HL-60/S4 treated with retinoic acid at 250 ng/mL for 4 days and 3 days (cell line): Measurements from ENCODE around the gene CREB3.

ENCODE experiments used
- in situ Hi-C: fragments of 300-500 bp; cut with MboI; formaldehyde crosslinking; loops from 2 replicates; pipeline ENCODE4 v1.7.0; 2022; ENCODE audit warnings: low sequenced_read_pairs

CREB3 gene

GRCh38 chr9:35743880-35744518 lies 11.5 kb downstream of the CREB3 start:
- in situ Hi-C loops: no loop called here

GRCh38 chr9:35745569-35745968 lies 13.1 kb downstream of the CREB3 start:
- in situ Hi-C loops: no loop called here

GRCh38 chr9:35746583-35746982 lies 14.1 kb downstream of the CREB3 start:
- in situ Hi-C loops: no loop called here

GRCh38 chr9:35748242-35748857 lies 15.9 kb downstream of the CREB3 start:
- in situ Hi-C loops: no loop called here

DNA sequence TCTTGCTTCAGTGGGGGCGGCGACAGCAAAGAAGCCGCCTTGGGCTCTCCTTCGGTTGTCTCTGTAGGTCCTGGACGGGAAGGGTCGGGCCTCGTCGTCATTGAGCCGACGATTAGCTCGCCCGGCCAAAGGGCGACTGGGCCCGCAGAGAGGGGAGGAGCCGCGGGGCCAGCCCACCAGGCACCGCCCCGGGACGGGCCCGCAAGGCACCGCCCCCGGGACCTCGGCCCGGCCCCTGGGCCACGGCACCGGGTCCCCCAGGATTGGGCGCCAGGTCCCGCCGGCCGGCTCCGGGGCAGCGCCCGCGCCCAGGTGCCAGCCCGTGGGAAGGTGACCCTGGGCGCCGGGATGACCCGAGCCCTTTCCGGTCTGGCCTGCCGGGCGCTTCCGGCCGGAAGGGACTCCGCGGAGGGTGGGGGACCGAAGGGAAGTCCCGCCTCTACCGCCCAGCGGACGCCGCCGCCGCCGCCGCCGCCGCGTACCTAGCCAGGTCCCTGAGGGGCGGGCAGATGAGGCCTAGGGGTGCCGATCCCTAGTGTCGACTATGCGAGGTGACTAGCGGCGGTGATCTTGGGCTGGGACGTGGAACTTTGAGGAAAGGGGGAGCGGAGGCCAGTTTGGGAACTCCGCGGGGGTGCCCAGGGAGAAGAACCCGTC lies 16.5 kb downstream of the CREB3 start, which contains the start of the genes GBA2 and RGP1:
TSS of gene GBA2 (minus strand) at position 371 of the 657 bp plus-strand sequence. CDS start 524 bp downstream, outside the sequence.
TSS of gene RGP1 (plus strand) at position 430 of the 657 bp plus-strand sequence. CDS start 469 bp downstream, outside the sequence.
- in situ Hi-C loops: no loop called here

DNA sequence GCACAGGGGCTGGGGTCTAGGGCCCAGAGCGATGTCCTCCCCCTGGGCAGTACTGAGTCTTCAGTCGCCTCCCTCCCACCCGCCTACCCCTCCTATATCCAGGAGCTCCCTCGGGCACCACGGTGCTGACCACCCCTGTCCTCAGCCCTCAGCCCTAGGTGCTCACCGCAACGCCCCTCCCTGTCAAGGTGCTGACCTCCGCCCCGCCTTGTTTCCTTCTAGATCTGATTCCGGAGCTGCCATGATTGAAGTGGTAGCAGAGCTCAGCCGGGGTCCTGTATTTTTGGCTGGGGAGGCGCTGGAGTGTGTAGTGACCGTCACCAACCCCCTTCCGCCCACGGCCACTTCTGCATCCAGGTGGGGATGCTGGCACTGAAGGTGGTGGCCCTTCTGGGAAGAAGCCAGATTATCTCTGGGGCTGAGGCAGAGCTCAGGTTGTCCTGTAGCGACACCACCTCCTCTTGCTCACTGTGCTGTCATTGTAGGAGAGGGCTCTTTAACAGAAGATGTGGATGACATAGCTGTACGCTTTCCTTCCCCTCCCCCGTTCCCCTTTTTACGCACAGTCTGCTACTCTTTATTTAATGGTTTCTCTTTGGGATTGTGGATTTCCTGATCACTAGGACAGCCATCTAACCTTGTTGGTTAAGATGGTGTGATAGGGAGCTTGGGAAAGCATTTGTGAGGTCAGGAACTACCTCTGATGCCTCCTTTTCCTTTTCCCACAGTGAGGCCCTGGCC lies 17.2 kb downstream of the CREB3 start:
- in situ Hi-C loops: no loop called here

DNA sequence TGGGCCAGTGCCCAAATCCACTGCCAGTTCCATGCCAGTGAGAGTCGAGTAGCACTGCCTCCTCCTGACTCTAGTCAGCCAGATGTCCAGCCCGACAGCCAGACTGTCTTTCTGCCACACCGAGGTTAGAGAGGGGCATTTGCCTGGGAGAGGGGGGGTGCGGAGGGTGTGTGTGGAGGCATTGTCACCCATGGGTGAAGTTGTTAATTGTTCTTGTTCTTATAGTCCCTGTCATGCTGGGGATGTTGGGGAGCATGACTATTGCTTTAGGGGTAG lies 17.7 kb downstream of the CREB3 start:
- in situ Hi-C loops: no loop called here

- in situ Hi-C loops: no loop called here
These were observed 21.0 kb downstream of the CREB3 start for GRCh38 chr9:35753466-35753865.

GRCh38 chr9:35754264-35754663 lies 21.8 kb downstream of the CREB3 start, which contains the start of gene MSMP:
MSMP (minus strand) TSS chr9:35754276; CDS start chr9:35754129, 147 bp downstream.
- in situ Hi-C loops: no loop called here

DNA sequence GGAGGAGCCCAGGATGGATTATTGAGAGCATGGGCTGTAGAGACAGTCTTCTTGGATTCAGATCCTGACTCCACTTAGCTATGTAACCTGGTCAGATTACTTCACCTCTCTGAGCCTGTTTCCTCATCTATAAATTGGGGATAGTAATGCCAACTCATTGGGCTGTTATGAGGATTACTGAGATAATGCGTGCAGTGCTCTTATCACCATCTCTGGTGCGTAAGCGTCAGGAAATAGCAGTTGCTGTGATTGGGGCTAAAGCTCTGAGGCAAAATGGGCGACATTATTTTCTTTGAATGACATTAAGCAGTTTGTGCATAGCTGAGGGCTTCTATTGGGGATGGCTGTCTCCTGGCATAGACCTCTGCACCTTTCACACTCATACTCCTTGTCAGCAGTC lies 22.6 kb downstream of the CREB3 start:
- in situ Hi-C loops: no loop called here

- in situ Hi-C loops: no loop called here
These were observed 24.1 kb downstream of the CREB3 start for GRCh38 chr9:35756275-35757225.

- in situ Hi-C loops: no loop called here
These were observed 24.9 kb downstream of the CREB3 start for GRCh38 chr9:35757226-35757891.

DNA sequence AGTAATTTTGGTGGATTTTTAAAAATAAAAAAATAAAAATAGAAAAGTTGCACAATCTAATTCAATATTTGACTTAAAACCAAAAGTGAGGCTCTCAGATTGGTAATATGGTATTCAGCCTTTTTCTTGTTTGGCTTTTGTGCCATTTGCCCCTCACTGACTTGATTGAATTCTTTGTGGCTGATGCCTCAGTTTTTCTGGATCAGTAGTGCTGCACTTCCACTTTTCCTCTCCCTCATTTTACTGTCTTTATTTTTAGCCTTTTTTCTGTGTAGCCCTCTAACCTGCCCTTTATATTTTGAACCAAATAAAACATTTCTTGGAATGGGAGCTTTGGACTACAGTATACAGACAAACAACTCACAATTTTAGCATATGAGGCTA lies 25.4 kb downstream of the CREB3 start:
- in situ Hi-C loops: no loop called here

- in situ Hi-C loops: no loop called here
These were observed 26.1 kb downstream of the CREB3 start for GRCh38 chr9:35758475-35759050.

- in situ Hi-C loops: no loop called here
These were observed 27.3 kb downstream of the CREB3 start for GRCh38 chr9:35759795-35760194.

GRCh38 chr9:35760651-35761050 lies 28.2 kb downstream of the CREB3 start:
- in situ Hi-C loops: no loop called here

GRCh38 chr9:35763181-35763580 lies 30.7 kb downstream of the CREB3 start:
- in situ Hi-C loops: no loop called here

GRCh38 chr9:35763803-35764202 lies 31.3 kb downstream of the CREB3 start:
- in situ Hi-C loops: no loop called here

DNA sequence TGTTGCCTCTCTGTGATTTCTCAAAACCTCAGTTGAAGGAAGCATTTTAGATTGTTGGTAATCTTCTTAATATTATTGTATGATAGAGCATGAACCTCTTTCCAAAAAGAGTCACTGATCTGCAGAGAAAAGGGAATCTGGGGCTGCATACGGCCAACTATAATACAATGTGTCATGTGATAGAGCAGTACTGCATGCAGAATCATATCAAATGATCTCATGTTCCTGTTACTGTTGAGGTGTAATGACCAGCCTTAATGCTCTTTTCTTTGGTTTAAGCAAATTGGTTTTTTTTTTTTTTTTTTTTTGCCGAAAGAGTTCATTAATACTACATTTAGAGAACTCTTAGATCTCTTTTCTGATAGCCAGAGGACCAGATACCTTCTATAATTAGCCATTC lies 34.5 kb downstream of the CREB3 start:
- in situ Hi-C loops: no loop called here

DNA sequence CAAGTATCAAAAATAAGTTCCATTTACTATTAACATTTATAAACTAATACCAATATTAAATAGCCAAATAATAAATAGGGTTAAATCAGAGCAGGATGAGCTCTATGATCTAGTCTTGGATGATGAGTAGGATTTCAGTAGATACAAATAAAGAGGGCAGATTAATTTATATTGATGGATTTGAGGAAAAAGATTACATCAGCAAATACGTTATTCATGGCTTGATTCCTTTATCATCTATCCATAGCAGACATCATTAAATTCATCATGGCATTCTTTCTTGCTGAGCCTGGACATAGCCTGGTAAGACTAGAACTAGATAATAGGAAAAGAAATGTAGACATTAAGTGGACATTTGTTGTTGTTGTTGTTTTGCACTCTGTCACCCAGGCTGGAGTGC lies 35.0 kb downstream of the CREB3 start:
- in situ Hi-C loops: no loop called here
